Activated CD4-positive, alpha-beta T cell treated with anti-CD3 and anti-CD28 coated beads, Interleukin-2, amount 50 U/mL, for 16 hours (primary cell): Measurements from ENCODE around the gene NOC4L.
A peak's percentile ranks its signal among the peaks of the same experiment; 100 is the strongest.
"Not testable (repeated sequence)": the region's sequence is repeated elsewhere in the genome, so short reads cannot be mapped to it uniquely, and the experiment has no call there.

Source experiments
- DNase-seq: peaks from one replicate; pipeline ENCODE4 v3.0.0-alpha.2; 2020

Gene NOC4L

GRCh38 chr12:132186857-132187620 is 42.8 kb downstream of the NOC4L start:
- DNase-seq, result no peak

DNA sequence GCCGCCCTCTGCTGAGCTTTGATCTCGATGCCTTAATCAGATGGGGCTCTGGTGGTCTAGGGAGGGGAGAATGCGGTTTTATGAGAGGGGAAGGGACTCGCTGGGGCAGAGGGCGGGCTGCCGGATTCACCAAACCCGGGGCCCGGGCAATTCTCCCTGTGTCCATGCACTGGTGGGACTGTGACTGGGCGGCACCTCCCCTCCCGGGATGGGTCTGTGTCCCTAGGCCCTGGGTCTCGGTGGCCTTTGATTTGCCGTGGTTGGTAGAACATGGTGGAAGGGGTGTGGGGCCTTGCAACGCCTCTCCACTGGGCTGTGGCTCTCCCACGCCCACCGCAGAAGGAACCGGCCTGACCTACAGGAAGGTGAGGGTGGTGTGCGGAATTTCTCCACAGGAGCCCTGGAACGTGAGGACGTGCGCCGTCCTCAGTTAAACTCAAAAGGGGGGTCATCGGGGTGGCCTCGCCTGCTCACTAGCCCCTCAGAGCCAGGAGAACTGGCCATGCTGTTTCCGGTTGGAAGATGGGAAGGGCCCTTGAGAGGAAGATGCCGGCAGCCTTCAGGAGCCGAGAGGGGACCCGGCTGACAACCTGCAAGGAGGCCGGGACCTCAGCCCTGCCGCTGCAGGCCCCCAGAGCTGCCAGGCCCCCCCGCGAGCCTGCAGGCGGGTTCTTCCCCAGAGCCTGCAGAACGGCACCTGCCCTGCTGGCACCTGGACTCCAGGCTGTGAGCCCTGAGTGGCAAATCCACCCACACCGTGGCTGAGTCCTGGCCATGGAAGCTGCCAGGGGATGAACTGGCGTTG is 43.6 kb downstream of the NOC4L start:
- DNase-seq, result no peak

DNA sequence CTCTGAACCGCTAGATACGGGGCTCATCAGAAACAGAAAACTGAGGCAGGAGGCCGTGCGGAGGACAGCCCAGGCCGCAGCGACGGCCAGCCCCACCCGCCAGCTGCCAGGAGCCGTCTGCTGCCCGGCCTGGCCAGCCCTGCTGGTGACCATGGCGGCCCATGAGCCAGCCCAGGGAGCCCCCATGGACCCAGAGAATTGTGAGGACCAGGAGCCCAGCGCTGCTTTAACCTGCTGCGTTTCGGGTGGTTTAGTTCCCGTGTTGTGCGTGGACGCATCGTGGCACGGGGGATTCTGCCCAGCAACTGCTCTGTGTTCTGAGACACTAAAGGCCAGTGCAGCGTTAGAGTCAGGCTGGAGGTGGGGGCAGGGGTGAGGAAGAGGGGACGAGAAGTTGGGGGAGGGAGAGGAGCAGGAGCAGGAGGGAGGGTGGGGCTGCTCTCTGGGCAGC is 44.2 kb downstream of the NOC4L start:
- DNase-seq, result no peak

- no peak for DNase-seq
Measured at GRCh38 chr12:132188916-132189325, 44.7 kb downstream of the NOC4L start.

GRCh38 chr12:132189378-132190011 is 45.2 kb downstream of the NOC4L start:
- peak; percentile 95 for DNase-seq

- DNase-seq, result no peak
Measured at GRCh38 chr12:132190012-132190755, 45.9 kb downstream of the NOC4L start.

DNA sequence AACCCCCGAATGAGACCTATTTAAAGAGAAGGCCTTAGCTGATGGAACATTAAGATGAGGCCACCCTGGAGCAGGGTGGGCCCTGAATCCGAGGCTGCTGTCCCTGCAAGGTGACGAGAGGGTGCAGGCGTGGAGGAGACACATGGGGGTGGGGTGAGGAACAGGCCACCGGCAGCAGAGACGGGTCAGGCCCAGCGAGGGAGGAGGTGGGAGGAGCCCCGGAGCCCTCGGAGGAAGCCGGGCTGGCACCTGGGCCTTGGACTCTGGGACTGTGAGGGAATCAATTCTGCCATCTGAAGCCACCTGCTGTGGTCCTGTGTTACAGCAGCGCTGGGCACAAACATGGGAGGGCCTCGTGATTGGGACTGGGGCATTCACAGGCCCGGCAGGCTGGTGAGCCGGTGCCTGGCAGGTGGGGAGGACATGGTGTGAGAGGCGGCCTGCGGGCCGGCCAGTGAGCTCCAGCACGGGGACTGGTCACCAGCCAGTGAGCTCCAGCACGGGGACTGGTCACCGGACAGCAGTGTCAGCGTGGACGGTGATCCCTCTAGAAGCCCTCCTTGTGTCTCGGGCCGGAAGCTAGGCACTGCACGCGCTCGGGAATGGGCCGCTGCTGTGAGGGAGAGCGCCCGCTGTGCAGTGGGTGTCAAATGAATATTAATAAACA is 46.7 kb downstream of the NOC4L start:
- DNase-seq, result no peak

GRCh38 chr12:132191715-132192553 is 47.7 kb downstream of the NOC4L start:
- no peak for DNase-seq

GRCh38 chr12:132194056-132194455 is 49.8 kb downstream of the NOC4L start:
- no peak for DNase-seq

DNA sequence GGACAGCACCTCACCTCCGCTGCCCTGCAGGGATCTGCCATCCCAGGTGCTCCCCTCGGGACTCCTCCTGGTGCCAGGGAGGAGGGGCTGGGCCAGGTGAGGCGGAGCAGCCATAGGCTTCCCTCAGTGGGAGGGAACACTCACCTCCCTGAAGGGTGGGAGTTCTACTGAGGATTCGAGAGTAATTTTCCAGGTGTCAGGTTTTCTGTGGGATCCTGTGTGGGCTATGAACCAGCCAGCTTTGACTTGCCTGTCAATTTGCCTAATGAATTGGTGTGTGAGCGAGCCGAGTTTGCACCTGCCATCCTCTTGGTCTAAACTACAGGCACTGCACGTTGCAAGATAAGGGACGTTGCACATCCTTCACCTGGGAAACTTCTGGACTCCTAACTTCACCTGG is 50.3 kb downstream of the NOC4L start:
- no peak for DNase-seq

DNA sequence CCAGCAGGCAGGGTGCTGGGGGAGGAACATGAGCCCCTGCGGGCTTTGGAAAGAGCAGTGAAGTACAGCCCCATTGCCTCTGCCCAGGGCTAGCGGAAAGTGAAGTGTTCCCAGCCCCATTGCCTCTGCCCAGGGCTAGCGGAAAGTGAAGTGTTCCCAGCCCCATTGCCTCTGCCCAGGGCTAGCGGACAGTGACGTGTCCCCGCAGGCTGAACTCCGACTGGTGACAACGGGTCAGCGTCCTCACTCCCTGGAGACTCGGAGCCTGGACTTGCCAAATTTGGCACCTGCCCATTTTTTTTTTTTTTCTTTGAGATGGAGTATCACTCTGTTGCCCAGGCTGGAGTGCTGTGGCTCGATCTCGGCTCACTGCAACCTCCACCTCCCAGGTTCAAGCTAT is 51.0 kb downstream of the NOC4L start:
- not testable (repeated sequence) for DNase-seq

DNA sequence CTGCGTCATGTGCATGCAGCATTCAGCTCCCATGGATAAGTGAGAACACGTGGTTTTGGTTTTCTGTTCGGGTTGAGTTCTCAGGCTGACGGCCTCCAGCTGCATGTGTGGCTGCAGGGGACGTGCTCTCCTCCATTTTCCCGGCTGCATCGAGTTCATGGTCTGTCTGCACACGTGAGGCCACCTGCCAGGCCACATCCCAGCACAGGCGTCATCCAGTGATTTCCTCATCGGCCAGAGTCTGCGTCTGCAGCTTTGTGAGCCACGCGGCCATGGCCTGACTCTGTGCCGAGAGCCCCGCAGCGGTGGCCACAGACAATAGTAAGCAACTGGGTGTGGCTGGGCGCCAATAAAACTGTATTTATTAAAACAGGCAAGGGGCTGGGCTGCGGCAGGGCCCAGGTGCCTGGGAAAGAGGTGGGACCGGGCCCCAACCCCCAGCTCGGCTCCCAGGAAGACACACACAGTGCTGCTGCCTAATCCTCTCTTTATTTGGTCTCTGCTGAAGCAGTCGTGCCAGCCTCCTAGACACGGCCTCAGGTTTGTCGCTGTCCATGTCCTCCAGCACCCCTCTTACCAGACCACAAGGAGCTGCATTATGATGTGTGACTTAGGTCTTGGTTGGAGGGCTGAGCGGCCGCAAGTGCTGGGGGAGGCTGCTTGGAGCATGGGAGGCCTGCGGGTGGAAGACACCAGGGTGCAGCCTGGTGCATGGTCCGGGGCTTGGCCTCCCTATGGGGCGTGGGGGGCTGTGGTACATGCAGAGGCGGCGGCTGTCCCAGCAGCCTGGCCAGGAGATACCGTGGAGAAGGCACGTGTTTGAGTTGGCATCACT is 52.0 kb downstream of the NOC4L start:
- no peak for DNase-seq

- DNase-seq, result no peak
Measured at GRCh38 chr12:132196873-132197390, 52.7 kb downstream of the NOC4L start.

- no peak for DNase-seq
Measured at GRCh38 chr12:132197581-132198354, 53.5 kb downstream of the NOC4L start.

DNA sequence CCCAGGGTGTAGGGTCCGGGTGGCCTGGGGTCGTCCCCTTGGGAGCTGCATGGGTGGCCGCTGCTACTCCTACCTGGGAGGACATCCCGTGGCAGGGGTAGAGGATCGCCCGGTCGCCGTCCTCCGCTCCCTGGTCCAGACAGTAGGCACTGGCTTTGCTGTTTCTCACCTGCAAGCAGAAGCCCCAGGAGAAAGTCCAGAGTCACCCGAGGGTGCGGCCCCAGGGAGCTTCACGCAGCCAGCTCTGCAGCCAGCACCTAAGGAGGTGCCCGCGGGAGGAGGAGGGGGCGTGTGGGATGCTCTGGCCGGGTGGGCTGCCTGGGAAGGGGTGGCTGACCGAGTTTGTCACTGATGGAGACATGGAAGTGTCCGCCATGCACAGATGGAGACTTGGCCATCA is 54.8 kb downstream of the NOC4L start:
- no peak for DNase-seq

DNA sequence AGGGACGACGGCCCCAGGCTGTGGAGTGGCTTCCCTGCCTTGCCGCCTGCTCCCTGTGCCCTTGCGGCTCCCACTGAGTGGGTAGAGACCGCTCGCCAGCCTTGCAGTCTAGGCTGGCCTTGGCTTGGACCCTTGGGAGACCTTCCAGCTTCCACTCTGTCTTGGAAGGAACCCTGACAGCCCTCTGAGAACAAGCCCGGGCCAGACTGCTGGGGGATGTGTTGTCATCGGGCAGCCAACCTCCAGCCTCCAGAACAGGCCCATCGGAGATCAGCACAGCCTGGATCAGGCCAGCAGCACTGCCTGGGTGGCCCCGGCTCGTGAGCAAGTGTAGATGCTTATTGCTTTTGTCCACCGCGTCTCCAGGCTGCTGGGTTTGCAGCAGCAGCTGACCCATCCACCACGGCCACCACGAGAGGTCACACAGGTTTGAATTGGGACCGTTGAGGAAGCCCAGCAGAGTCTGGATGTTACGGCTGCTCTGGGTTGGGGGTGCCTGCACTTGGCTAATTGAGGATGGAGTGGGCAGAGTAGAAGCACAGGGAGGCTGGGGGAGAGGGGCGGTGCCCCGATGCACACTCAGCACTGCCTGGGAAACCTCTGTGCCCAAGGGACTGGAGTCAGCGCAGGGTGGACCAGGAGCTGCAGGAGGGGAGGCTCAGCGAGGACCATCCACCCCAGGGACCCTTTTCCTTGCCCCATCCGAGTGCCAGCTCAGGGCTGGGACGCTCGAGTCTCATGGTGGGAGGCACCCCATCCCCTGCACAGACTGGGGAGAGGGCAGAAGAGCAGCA is 55.5 kb downstream of the NOC4L start:
- DNase-seq, result no peak

- DNase-seq, result no peak
Measured at GRCh38 chr12:132200800-132201199, 56.5 kb downstream of the NOC4L start.

DNA sequence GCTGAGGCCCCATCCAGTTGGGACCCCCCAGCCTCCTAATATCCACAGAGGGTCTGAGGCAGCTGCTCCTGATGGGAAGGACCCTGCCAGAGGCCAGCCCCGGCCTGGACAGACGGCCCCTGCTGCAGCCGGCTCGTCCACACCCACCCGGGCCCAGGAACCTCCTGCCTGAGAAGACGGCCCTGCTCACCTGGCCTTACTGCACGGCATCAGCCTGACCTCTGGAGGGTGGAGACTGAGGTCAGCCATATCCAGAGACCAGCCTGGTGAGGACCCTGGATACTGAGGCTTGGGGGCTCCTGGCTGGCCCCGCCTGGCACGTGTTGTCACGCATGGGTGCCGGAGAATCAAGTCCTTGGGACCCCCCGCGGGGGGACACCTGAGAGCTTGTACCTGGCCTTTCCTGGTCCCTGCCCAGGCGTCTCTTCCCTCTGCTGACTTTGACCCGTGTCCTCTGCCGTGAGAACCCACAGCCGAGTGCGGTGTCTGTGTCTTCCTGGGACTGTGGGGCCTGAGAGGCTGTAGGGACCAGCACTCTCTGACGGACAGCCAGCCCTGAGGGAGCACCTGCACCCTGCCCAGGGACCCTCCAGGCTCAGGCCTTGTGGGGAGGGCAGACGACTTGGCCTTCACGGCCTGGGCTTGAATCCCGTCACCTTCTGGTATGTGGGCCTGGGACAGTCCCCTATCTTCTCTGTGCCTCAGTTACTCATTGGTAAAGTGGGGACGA is 57.3 kb downstream of the NOC4L start:
- DNase-seq, result no peak
